GM23338 (cell line): ENCODE results near the gene ERRFI1. TPM values are rescaled to one million over a fixed set of nuclear protein-coding genes. Genes with fewer than 3 reads are reported as not detected.

Source experiments
- CTCF ChIP-seq, 2 experiments: fragments of 200-600 bp in 1 of 2; sonication (generic) in 1 of 2; conservative IDR thresholded peaks; 2 replicates each; pipeline versions ENCODE4 v1.5.1 to v1.6.1; 2016 to 2017; ENCODE audit warnings: antibody characterized with exemption in 2 of 2, low read depth in 2 of 2, mild to moderate bottlenecking in 2 of 2, moderate library complexity in 1 of 2
- EZH2 ChIP-seq: fragments of 200-600 bp; sonication (generic); IDR thresholded peaks from one replicate; pipeline ENCODE4 v1.8.0; 2017; ENCODE audit warnings: antibody characterized with exemption, mild to moderate bottlenecking, low read depth; ENCODE audit not compliant: unreplicated experiment
- EZH2phosphoT487 ChIP-seq: fragments of 200-600 bp; sonication (generic); IDR thresholded peaks from one replicate; pipeline ENCODE4 v1.8.1; 2018; ENCODE audit warnings: antibody characterized with exemption; ENCODE audit not compliant: unreplicated experiment
- NANOG ChIP-seq: IDR thresholded peaks from 2 replicates; pipeline ENCODE4 v1.6.1; 2016; ENCODE audit warnings: antibody characterized with exemption, borderline replicate concordance
- POLR2AphosphoS5 ChIP-seq: IDR thresholded peaks from 2 replicates; pipeline ENCODE4 v1.6.1; 2016; ENCODE audit warnings: antibody characterized with exemption, low read depth
- ZNF331 ChIP-seq: fragments of 250-450 bp; sonication (Bioruptor Pico); IDR thresholded peaks from 2 replicates; pipeline ENCODE4 v1.5.0; 2020; ENCODE audit warnings: low read depth, mild to moderate bottlenecking, moderate library complexity
- ZNF462 ChIP-seq: fragments of 250-450 bp; sonication (Bioruptor Pico); IDR thresholded peaks from 2 replicates; pipeline ENCODE4 v1.5.0; 2020; ENCODE audit warnings: mild to moderate bottlenecking, moderate library complexity
- polyA plus RNA-seq: library from polyadenylated mRNA; unstranded; fragments of >200 nt; fragmentation: Nextera tagmentation; extraction: Ambion mirVana; gene quantifications from 2 replicates; pipeline ENCODE4 v1.2.1, GENCODE V29; 2016
- total RNA-seq: library from RNA; depleted of rRNA; stranded (reverse); fragments of >200 nt; shearing (Covaris generic); gene quantifications from 2 replicates; pipeline ENCODE4 v1.2.3, GENCODE V29; 2014
- TF ChIP-seq, protein P1 (sequence below): IDR thresholded peaks from 2 replicates; pipeline ENCODE4 v1.6.1; 2016; ENCODE audit warnings: antibody characterized with exemption

The ERRFI1 gene
- total and polyA plus RNA-seq, 2 experiments from 2014 or later: 22.9 to 59.8 TPM

GRCh38 chr1:7970246-7970645 lies 55.9 kb downstream of the ERRFI1 start (continued):
- no peak for TF ChIP-seq ZNF462 (CRISPR knock-in tag)
- TF ChIP-seq ZNF331: no peak
- no peak for TF ChIP-seq NANOG
- TF ChIP-seq CTCF (conservative IDR thresholded peaks at IDR 0.05; ENCODE audit: low read depth in 2 of 2): no peak
- TF ChIP-seq, protein P1, sequence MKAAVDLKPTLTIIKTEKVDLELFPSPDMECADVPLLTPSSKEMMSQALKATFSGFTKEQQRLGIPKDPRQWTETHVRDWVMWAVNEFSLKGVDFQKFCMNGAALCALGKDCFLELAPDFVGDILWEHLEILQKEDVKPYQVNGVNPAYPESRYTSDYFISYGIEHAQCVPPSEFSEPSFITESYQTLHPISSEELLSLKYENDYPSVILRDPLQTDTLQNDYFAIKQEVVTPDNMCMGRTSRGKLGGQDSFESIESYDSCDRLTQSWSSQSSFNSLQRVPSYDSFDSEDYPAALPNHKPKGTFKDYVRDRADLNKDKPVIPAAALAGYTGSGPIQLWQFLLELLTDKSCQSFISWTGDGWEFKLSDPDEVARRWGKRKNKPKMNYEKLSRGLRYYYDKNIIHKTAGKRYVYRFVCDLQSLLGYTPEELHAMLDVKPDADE: no peak
- TF ChIP-seq EZH2phosphoT487: no peak
- TF ChIP-seq EZH2: no peak
- TF ChIP-seq POLR2AphosphoS5: no peak
